ENCODE measurements around the gene NXPE4. TPM values are rescaled to one million over a fixed set of nuclear protein-coding genes. Genes with fewer than 3 reads are reported as not detected.
"Not testable (repeated sequence)": the region's sequence is repeated elsewhere in the genome, so short reads cannot be mapped to it uniquely, and the experiment has no call there.

NXPE4 gene
- polyA plus RNA-seq (2012; rRNA removed), result not detected in 2 replicates
- polyA plus RNA-seq (2012; cell fraction: cytosol; rRNA removed), result not detected in 2 replicates
- not detected in 2 replicates for polyA plus RNA-seq (2012; cell fraction: nucleus; rRNA removed)

GRCh38 chr11:114595571-114595970 is at the start of gene NXPE4:
NXPE4 (minus strand) TSS chr11:114595786; CDS start chr11:114594759, 1,027 bp downstream.
- H2AFZ ChIP-seq (ENCODE audit: low read depth), result no peak within 1 kb of the TSS
- no peak within 1 kb of the TSS for H3K9ac ChIP-seq
- POLR2A ChIA-PET, result no interaction called here
- TF ChIP-seq USF2 (IDR thresholded peaks at IDR 0.05; ENCODE audit: borderline replicate concordance, low read depth, low read length), result no peak
- no peaks in the 10 kb centered on the region for H3K27me3 ChIP-seq (ENCODE audit: insufficient read depth)
- no peak within 1 kb of the TSS for H3K4me2 ChIP-seq
- H4K20me1 ChIP-seq (ENCODE audit: insufficient read depth), result no peaks in the 10 kb centered on the region
- CTCF ChIA-PET, result interaction anchor here (1.8 kb wide), 1 partner anchor 256 kb away, joined by 6 read pairs; no protein-coding TSS in a partner anchor
- no peaks in the 10 kb centered on the region for H3K36me3 ChIP-seq (replicated peaks in 1 of 2; ENCODE audit: control insufficient read depth in 1 of 2, insufficient read depth in 2 of 2, low read length in 1 of 2)
- H3K9me3 ChIP-seq, result no peaks in the 10 kb centered on the region
- H3K9me2 ChIP-seq, result no peaks in the 10 kb centered on the region
- no peaks in the 10 kb centered on the region for H3K4me1 ChIP-seq (ENCODE audit: control insufficient read depth in 1 of 2, insufficient read depth in 2 of 2, low read depth in 1 of 2, low read length in 1 of 2)
- H3K27ac ChIP-seq (ENCODE audit: low read depth in 2 of 2, low read length in 1 of 2), result no peak within 1 kb of the TSS
- 4% methylated on average over 2 of the region's 2 CpGs for WGBS (ENCODE audit: low lambda C conversion rate)
- no peaks in the 10 kb centered on the region for H3K79me2 ChIP-seq (ENCODE audit: insufficient read depth)
- no peak within 1 kb of the TSS for H3K4me3 ChIP-seq (ENCODE audit: low read depth in 2 of 2, low read length in 1 of 2)
- peaks cover 4% of the 10 kb centered on the region for H3F3A ChIP-seq (replicated peaks; ENCODE audit: insufficient read depth)
- DNase-seq, result no peak

GRCh38 chr11:114639440-114639839 is 43.9 kb upstream of the NXPE4 start:
- H3K27me3 ChIP-seq (ENCODE audit: insufficient read depth); POLR2A ChIA-PET; H3K9me2 ChIP-seq; H3K9me3 ChIP-seq; H2AFZ ChIP-seq (ENCODE audit: low read depth); H3K79me2 ChIP-seq (ENCODE audit: insufficient read depth); H3F3A ChIP-seq (replicated peaks; ENCODE audit: insufficient read depth); H3K27ac ChIP-seq (ENCODE audit: low read depth in 2 of 2, low read length in 1 of 2); H4K20me1 ChIP-seq (ENCODE audit: insufficient read depth); H3K36me3 ChIP-seq (replicated peaks in 1 of 2; ENCODE audit: control insufficient read depth in 1 of 2, insufficient read depth in 2 of 2, low read length in 1 of 2); CTCF ChIA-PET; H3K4me2 ChIP-seq; H3K4me3 ChIP-seq (ENCODE audit: low read depth in 2 of 2, low read length in 1 of 2); H3K4me1 ChIP-seq (ENCODE audit: control insufficient read depth in 1 of 2, insufficient read depth in 2 of 2, low read depth in 1 of 2, low read length in 1 of 2); H3K9ac ChIP-seq; DNase-seq: not testable (repeated sequence)
- 50% methylated on average over 6 of the region's 6 CpGs for WGBS (ENCODE audit: low lambda C conversion rate)

GRCh38 chr11:114631445-114631965 is 35.9 kb upstream of the NXPE4 start:
- H3K36me3 ChIP-seq (replicated peaks in 1 of 2; ENCODE audit: control insufficient read depth in 1 of 2, insufficient read depth in 2 of 2, low read length in 1 of 2); H3F3A ChIP-seq (replicated peaks; ENCODE audit: insufficient read depth); H3K9me3 ChIP-seq; H3K79me2 ChIP-seq (ENCODE audit: insufficient read depth); DNase-seq; H3K4me3 ChIP-seq (ENCODE audit: low read depth in 2 of 2, low read length in 1 of 2); H3K9ac ChIP-seq; H2AFZ ChIP-seq (ENCODE audit: low read depth); H4K20me1 ChIP-seq (ENCODE audit: insufficient read depth); POLR2A ChIA-PET; H3K4me1 ChIP-seq (ENCODE audit: control insufficient read depth in 1 of 2, insufficient read depth in 2 of 2, low read depth in 1 of 2, low read length in 1 of 2); H3K4me2 ChIP-seq; H3K27me3 ChIP-seq (ENCODE audit: insufficient read depth); H3K9me2 ChIP-seq; CTCF ChIA-PET; H3K27ac ChIP-seq (ENCODE audit: low read depth in 2 of 2, low read length in 1 of 2): not testable (repeated sequence)
- 65% methylated on average over 13 of the region's 13 CpGs for WGBS (ENCODE audit: low lambda C conversion rate)

- Histone ChIP-seq H3K36me3 (replicated peaks in 1 of 2; ENCODE audit: control insufficient read depth in 1 of 2, insufficient read depth in 2 of 2, low read length in 1 of 2) (no peaks in the 10 kb centered on the region), H3K4me1 (ENCODE audit: control insufficient read depth in 1 of 2, insufficient read depth in 2 of 2, low read depth in 1 of 2, low read length in 1 of 2) (no peaks in the 10 kb centered on the region), H3K4me3 (ENCODE audit: low read depth in 2 of 2, low read length in 1 of 2) (no peak overlapping the region), H3K79me2 (ENCODE audit: insufficient read depth) (no peaks in the 10 kb centered on the region), H3K4me2 (no peak overlapping the region), H3K27ac (ENCODE audit: low read depth in 2 of 2, low read length in 1 of 2) (no peak overlapping the region), H3F3A (replicated peaks; ENCODE audit: insufficient read depth) (no peaks in the 10 kb centered on the region), H3K9me2 (no peaks in the 10 kb centered on the region), H3K27me3 (ENCODE audit: insufficient read depth) (no peaks in the 10 kb centered on the region), H3K9ac (no peak overlapping the region), H3K9me3 (no peaks in the 10 kb centered on the region), H2AFZ (ENCODE audit: low read depth) (no peak overlapping the region), H4K20me1 (ENCODE audit: insufficient read depth) (no peaks in the 10 kb centered on the region)
- ChIA-PET POLR2A (no interaction called here), CTCF (no interaction called here)
- no peak for DNase-seq
- WGBS (ENCODE audit: low lambda C conversion rate), result 6% methylated on average over 7 of the region's 7 CpGs
- TF ChIP-seq FOSL2 (IDR thresholded peaks at IDR 0.05; ENCODE audit: borderline replicate concordance, low read depth), result no peak
- TF ChIP-seq REST (IDR thresholded peaks at IDR 0.05; ENCODE audit: low read depth, low read length), result no peak
- no peak for TF ChIP-seq RFX5 (IDR thresholded peaks at IDR 0.05; ENCODE audit: low read length)
- no peak for TF ChIP-seq EZH2phosphoT487 (IDR thresholded peaks at IDR 0.05; ENCODE audit: borderline replicate concordance, low read depth)
- TF ChIP-seq TEAD4 (IDR thresholded peaks at IDR 0.05; ENCODE audit: borderline replicate concordance, insufficient read depth), result no peak
- no peak for TF ChIP-seq CTCF (IDR thresholded peaks at IDR 0.05)
- no peak for TF ChIP-seq SIN3A (IDR thresholded peaks at IDR 0.05; ENCODE audit: borderline replicate concordance, low read depth, low read length)
These were observed 29.7 kb upstream of the NXPE4 start for GRCh38 chr11:114625294-114625693.

Measured in SK-N-SH (cell line).